MM.1S (cell line): ENCODE results near the gene MAGEF1.

ENCODE experiments used
- EZH2 ChIP-seq: fragments of 300-600 bp; sonication (generic); optimal IDR thresholded peaks from 2 replicates; pipeline ENCODE3; 2017; ENCODE audit warnings: low read depth, mild to moderate bottlenecking, antibody characterized with exemption, low read length, mixed read lengths
- TF ChIP-seq, protein P1 (sequence below): fragments of 300-600 bp; sonication (generic); IDR thresholded peaks from 2 replicates; pipeline ENCODE4 v1.5.1; 2016; ENCODE audit warnings: antibody characterized with exemption, low read length, mixed read lengths

DNA sequence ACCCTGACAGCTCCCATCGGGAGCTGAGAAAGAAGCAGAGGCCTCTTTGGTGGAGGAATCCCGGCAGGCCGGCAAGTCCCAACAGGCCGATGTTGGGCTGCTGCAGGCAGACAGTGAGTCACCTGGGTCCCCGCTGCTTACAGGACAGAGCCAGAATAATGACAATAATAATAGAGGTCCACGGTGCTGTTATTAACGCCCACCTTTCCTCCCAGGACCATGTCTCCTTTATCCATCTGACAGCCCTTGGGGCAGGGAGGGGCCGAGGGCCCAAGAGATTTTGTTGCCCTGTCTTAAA lies 29.3 kb upstream of the MAGEF1 start:
- no peak for TF ChIP-seq EZH2
- TF ChIP-seq, protein P1, sequence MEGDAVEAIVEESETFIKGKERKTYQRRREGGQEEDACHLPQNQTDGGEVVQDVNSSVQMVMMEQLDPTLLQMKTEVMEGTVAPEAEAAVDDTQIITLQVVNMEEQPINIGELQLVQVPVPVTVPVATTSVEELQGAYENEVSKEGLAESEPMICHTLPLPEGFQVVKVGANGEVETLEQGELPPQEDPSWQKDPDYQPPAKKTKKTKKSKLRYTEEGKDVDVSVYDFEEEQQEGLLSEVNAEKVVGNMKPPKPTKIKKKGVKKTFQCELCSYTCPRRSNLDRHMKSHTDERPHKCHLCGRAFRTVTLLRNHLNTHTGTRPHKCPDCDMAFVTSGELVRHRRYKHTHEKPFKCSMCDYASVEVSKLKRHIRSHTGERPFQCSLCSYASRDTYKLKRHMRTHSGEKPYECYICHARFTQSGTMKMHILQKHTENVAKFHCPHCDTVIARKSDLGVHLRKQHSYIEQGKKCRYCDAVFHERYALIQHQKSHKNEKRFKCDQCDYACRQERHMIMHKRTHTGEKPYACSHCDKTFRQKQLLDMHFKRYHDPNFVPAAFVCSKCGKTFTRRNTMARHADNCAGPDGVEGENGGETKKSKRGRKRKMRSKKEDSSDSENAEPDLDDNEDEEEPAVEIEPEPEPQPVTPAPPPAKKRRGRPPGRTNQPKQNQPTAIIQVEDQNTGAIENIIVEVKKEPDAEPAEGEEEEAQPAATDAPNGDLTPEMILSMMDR = no peak
